SK-N-SH (cell line): ENCODE measurements around the gene SCGB1C2. TPM values are rescaled to one million over a fixed set of nuclear protein-coding genes. Genes with fewer than 3 reads are reported as not detected.

Experiments
- CTCF ChIA-PET: fragments of 300-600, 350-600 bp; formaldehyde crosslinking; extraction: SDS; loops from one replicate; lab custom pipeline; 2021; lab: Yijun Ruan, JAX
- POLR2A ChIA-PET: fragments of 350-600 bp; sonication (Branson Sonifier 250); formaldehyde crosslinking; extraction: SDS; loops from one replicate; lab custom pipeline; 2020; ENCODE audit warnings: antibody characterized with exemption, inconsistent platforms; lab: Yijun Ruan, JAX
- DNase-seq: peaks from one replicate; pipeline ENCODE4 v3.0.0; 2012
- H2AFZ ChIP-seq: fragments of 200-600 bp; sonication (generic); 2 replicates; pipeline ENCODE4 v1.8.1; 2016; ENCODE audit warnings: antibody characterized with exemption, mild to moderate bottlenecking, low read depth
- H3F3A ChIP-seq: fragments of 200-600 bp; sonication (generic); replicated peaks from 2 replicates; pipeline ENCODE3; 2016; ENCODE audit warnings: antibody characterized with exemption, mild to moderate bottlenecking; ENCODE audit not compliant: insufficient read depth
- H3K27ac ChIP-seq, 2 experiments: fragments of 200-500 bp in 1 of 2; fragments of 200-600 bp in 1 of 2; sonication (Bioruptor generic) in 1 of 2; sonication (generic), shearing (Covaris generic) in 1 of 2; 2 replicates each; pipeline versions ENCODE4 v1.5.1 to v1.6.1; 2014 to 2016; ENCODE audit warnings: low read depth in 2 of 2, inconsistent platforms in 1 of 2, low read length in 1 of 2, mild to moderate bottlenecking in 1 of 2, mixed read lengths in 1 of 2
- H3K27me3 ChIP-seq: fragments of 200-600 bp; sonication (generic), shearing (Covaris generic); 2 replicates; pipeline ENCODE4 v1.6.1; 2016; ENCODE audit warnings: mixed run types; ENCODE audit not compliant: insufficient read depth
- H3K36me3 ChIP-seq, 2 experiments: fragments of 200-500 bp in 1 of 2; fragments of 200-600 bp in 1 of 2; sonication (Bioruptor generic) in 1 of 2; sonication (generic) in 1 of 2; replicated peaks in 1 of 2; 2 replicates each; pipeline versions ENCODE3 to v1.5.1; 2014 to 2016; ENCODE audit warnings: low read length in 1 of 2, mild to moderate bottlenecking in 1 of 2; ENCODE audit not compliant: insufficient read depth in 2 of 2, control insufficient read depth in 1 of 2
- H3K4me1 ChIP-seq, 2 experiments: fragments of 200-500 bp in 1 of 2; fragments of 200-600 bp in 1 of 2; sonication (Bioruptor generic) in 1 of 2; sonication (generic), shearing (Covaris generic) in 1 of 2; 2 replicates each; pipeline versions ENCODE4 v1.5.1 to v1.6.1; 2014 to 2016; ENCODE audit warnings: low read depth in 1 of 2, low read length in 1 of 2, mixed run types in 1 of 2; ENCODE audit not compliant: insufficient read depth in 2 of 2, control insufficient read depth in 1 of 2
- H3K4me2 ChIP-seq: fragments of 200-600 bp; sonication (generic), shearing (Covaris generic); 2 replicates; pipeline ENCODE4 v1.6.1; 2017; ENCODE audit warnings: mixed run types
- H3K4me3 ChIP-seq, 2 experiments: fragments of 200-500 bp in 1 of 2; fragments of 200-600 bp in 1 of 2; sonication (Bioruptor generic) in 1 of 2; sonication (generic), shearing (Covaris generic) in 1 of 2; 2 replicates each; pipeline versions ENCODE4 v1.5.1 to v1.8.1; 2014 to 2016; ENCODE audit warnings: low read depth in 2 of 2, inconsistent platforms in 1 of 2, low read length in 1 of 2, mild to moderate bottlenecking in 1 of 2, mixed read lengths in 1 of 2, moderate library complexity in 1 of 2
- H3K79me2 ChIP-seq: fragments of 200-600 bp; sonication (generic); 2 replicates; pipeline ENCODE4 v1.8.1; 2017; ENCODE audit warnings: mild to moderate bottlenecking; ENCODE audit not compliant: insufficient read depth
- H3K9ac ChIP-seq: fragments of 200-600 bp; sonication (generic); 2 replicates; pipeline ENCODE4 v1.6.1; 2017; ENCODE audit warnings: mixed run types
- H3K9me2 ChIP-seq: fragments of 200-600 bp; sonication (generic); 2 replicates; pipeline ENCODE4 v1.6.1; 2017; ENCODE audit warnings: mixed run types
- H3K9me3 ChIP-seq: fragments of 200-600 bp; sonication (generic); 2 replicates; pipeline ENCODE4 v1.6.1; 2017; ENCODE audit warnings: mixed run types, mild to moderate bottlenecking, moderate library complexity
- H4K20me1 ChIP-seq: fragments of 200-600 bp; sonication (generic); 2 replicates; pipeline ENCODE4 v1.6.1; 2017; ENCODE audit warnings: mild to moderate bottlenecking, mixed run types; ENCODE audit not compliant: insufficient read depth
- ELF1 ChIP-seq: IDR thresholded peaks from 2 replicates; pipeline ENCODE4 v1.4.0; 2012
- EP300 ChIP-seq, 2 experiments: IDR thresholded peaks; 2 replicates each; pipeline versions ENCODE4 v1.4.0 to v1.6.1; 2012; ENCODE audit warnings: borderline replicate concordance in 1 of 2, low read depth in 1 of 2, low read length in 1 of 2
- EZH2phosphoT487 ChIP-seq: fragments of 200-600 bp; sonication (generic); IDR thresholded peaks from 2 replicates; pipeline ENCODE4 v1.6.1; 2017; ENCODE audit warnings: low read depth, mixed run types, mild to moderate bottlenecking, antibody characterized with exemption, moderate library complexity, borderline replicate concordance
- FOXJ3 ChIP-seq: sonication (generic); formaldehyde crosslinking; IDR thresholded peaks from 2 replicates; pipeline ENCODE4 v1.5.1; 2020; ENCODE audit warnings: mild to moderate bottlenecking, missing genetic modification reagents
- GABPA ChIP-seq: IDR thresholded peaks from 2 replicates; pipeline ENCODE4 v1.4.0; 2012; ENCODE audit warnings: low read depth, mild to moderate bottlenecking
- IRF3 ChIP-seq: fragments of 150-350 bp; IDR thresholded peaks from 2 replicates; pipeline ENCODE4 v1.6.1; 2016; ENCODE audit warnings: mild to moderate bottlenecking, low read depth, low read length
- JUND ChIP-seq: IDR thresholded peaks from 2 replicates; pipeline ENCODE4 v1.4.0; 2012
- MAX ChIP-seq: IDR thresholded peaks from 2 replicates; pipeline ENCODE4 v1.4.0; 2012; ENCODE audit warnings: low read depth
- MEF2A ChIP-seq: IDR thresholded peaks from 2 replicates; pipeline ENCODE4 v1.4.0; 2012; ENCODE audit warnings: low read depth, borderline replicate concordance
- MXI1 ChIP-seq: IDR thresholded peaks from 2 replicates; pipeline ENCODE4 v1.6.1; 2012; ENCODE audit warnings: mild to moderate bottlenecking, low read depth, low read length, improper control_type of control experiment
- POLR2AphosphoS5 ChIP-seq: IDR thresholded peaks from 2 replicates; pipeline ENCODE4 v1.6.1; 2012; ENCODE audit warnings: low read depth, low read length
- RFX5 ChIP-seq: IDR thresholded peaks from 2 replicates; pipeline ENCODE4 v1.6.1; 2012; ENCODE audit warnings: mild to moderate bottlenecking, improper control_type of control experiment, low read length
- RXRA ChIP-seq: IDR thresholded peaks from 2 replicates; pipeline ENCODE4 v1.4.0; 2012; ENCODE audit warnings: low read depth, mild to moderate bottlenecking, borderline replicate concordance
- SMC3 ChIP-seq: IDR thresholded peaks from 2 replicates; pipeline ENCODE4 v1.6.1; 2012; ENCODE audit warnings: low read depth, low read length, improper control_type of control experiment
- TAF1 ChIP-seq: IDR thresholded peaks from 2 replicates; pipeline ENCODE4 v1.6.1; 2012; ENCODE audit warnings: low read depth, mild to moderate bottlenecking, low read length, moderate library complexity, borderline replicate concordance
- TCF12 ChIP-seq: IDR thresholded peaks from 2 replicates; pipeline ENCODE4 v1.4.0; 2012
- TEAD4 ChIP-seq: IDR thresholded peaks from 2 replicates; pipeline ENCODE4 v1.4.0; 2012; ENCODE audit warnings: mild to moderate bottlenecking, borderline replicate concordance; ENCODE audit not compliant: insufficient read depth
- USF2 ChIP-seq: fragments of 150-350 bp; IDR thresholded peaks from 2 replicates; pipeline ENCODE4 v1.6.1; 2017; ENCODE audit warnings: antibody characterized with exemption, low read length, low read depth, borderline replicate concordance
- YY1 ChIP-seq: IDR thresholded peaks from 2 replicates; pipeline ENCODE4 v1.4.0; 2012; ENCODE audit warnings: low read depth, mild to moderate bottlenecking
- ZBTB33 ChIP-seq: IDR thresholded peaks from 2 replicates; pipeline ENCODE4 v1.4.0; 2012; ENCODE audit warnings: low read depth, borderline replicate concordance
- WGBS: methylation state at CpG from one replicate; pipeline ENCODE4 v1.1.6; 2017; ENCODE audit warnings: low lambda C conversion rate; 5-methylcytosine and 5-hydroxymethylcytosine counted together
- polyA plus RNA-seq, 3 experiments: library from polyadenylated mRNA; depleted of rRNA; stranded (reverse); fragments of >200 nt; gene quantifications; 2 replicates each; pipeline ENCODE4 v1.2.3, GENCODE V29; 2012

Gene SCGB1C2
- polyA plus RNA-seq, 1 of the 3 experiments (the other 2 are of a cell fraction): not detected

- no peak for DNase-seq
- H3K9me2 ChIP-seq: no peaks in the 10 kb centered on the region
- no peaks in the 10 kb centered on the region for H3F3A ChIP-seq
- POLR2A ChIA-PET: no interaction called here
- peaks cover 0 to 56% of the 10 kb centered on the region in 2 experiments; a peak in 2 of 4 replicates for H3K4me1 ChIP-seq
- H3K9me3 ChIP-seq: no peaks in the 10 kb centered on the region
- H4K20me1 ChIP-seq: no peaks in the 10 kb centered on the region
- no peak overlapping the region for H3K4me2 ChIP-seq
- no peak for TF ChIP-seq IRF3
- no peak for TF ChIP-seq TEAD4
- no peak for TF ChIP-seq TAF1
- no peak for TF ChIP-seq EZH2phosphoT487
- no peak for TF ChIP-seq JUND
- no peak for TF ChIP-seq GABPA
- TF ChIP-seq SMC3: no peak
- TF ChIP-seq EP300 (IDR thresholded peaks at IDR 0.05; ENCODE audit: borderline replicate concordance in 1 of 2, low read depth in 1 of 2, low read length in 1 of 2): no peak
- TF ChIP-seq YY1: no peak
- no peak for TF ChIP-seq RFX5
- no peak for TF ChIP-seq USF2
- TF ChIP-seq FOXJ3: no peak
- no peak for TF ChIP-seq POLR2AphosphoS5
- no peak for TF ChIP-seq MAX
- TF ChIP-seq, all 33 proteins: peak for 0
- H3K4me3 ChIP-seq: no peak overlapping the region
- 50% methylated on average over 3 of the region's 3 CpGs for WGBS
- no peak overlapping the region for H3K9ac ChIP-seq
- no peaks in the 10 kb centered on the region for H3K36me3 ChIP-seq
- CTCF ChIA-PET: interaction anchor here (5.1 to 6.5 kb wide), 2 partner anchors 12 to 132 kb away, joined by 38 to 44 read pairs; no protein-coding TSS in a partner anchor
- H3K27me3 ChIP-seq: peaks cover 37% of the 10 kb centered on the region
- H2AFZ ChIP-seq: no peak overlapping the region
- H3K79me2 ChIP-seq: no peaks in the 10 kb centered on the region
- no peak overlapping the region; a peak in 1 of 4 replicates for H3K27ac ChIP-seq
Measured at GRCh38 chr17:177155-177554, 39.8 kb downstream of the SCGB1C2 start.

- peak overlapping the region in 1 of 2 experiments; percentile 94; a peak in 2 of 4 replicates for H3K27ac ChIP-seq
- no peak overlapping the region for H3K4me3 ChIP-seq
- TF ChIP-seq IRF3 (no peak), TAF1 (no peak), FOXJ3 (no peak), TCF12 (no peak), ELF1 (no peak), RXRA (no peak), MEF2A (no peak), MXI1 (no peak), GABPA (no peak), JUND (no peak), RFX5 (no peak), ZBTB33 (no peak), TEAD4 (no peak), EZH2phosphoT487 (no peak)
- H3K9me2 ChIP-seq: no peaks in the 10 kb centered on the region
- H4K20me1 ChIP-seq: no peaks in the 10 kb centered on the region
- H3K9me3 ChIP-seq: no peaks in the 10 kb centered on the region
- no peaks in the 10 kb centered on the region for H3K36me3 ChIP-seq
- H3K27me3 ChIP-seq: peaks cover 43% of the 10 kb centered on the region
- H3K79me2 ChIP-seq: no peaks in the 10 kb centered on the region
- H3K9ac ChIP-seq: no peak overlapping the region
- DNase-seq: no peak
- ChIA-PET POLR2A (no interaction called here), CTCF (interaction anchor here (6.5 kb wide), 1 partner anchor 131 kb away, joined by 38 read pairs; no protein-coding TSS in a partner anchor)
- H3K4me1 ChIP-seq: peaks cover 0 to 54% of the 10 kb centered on the region in 2 experiments; a peak in 2 of 4 replicates
- no peak overlapping the region for H2AFZ ChIP-seq
- H3K4me2 ChIP-seq: no peak overlapping the region
- 59% methylated on average over 5 of the region's 6 CpGs for WGBS
- H3F3A ChIP-seq: no peaks in the 10 kb centered on the region
Measured at GRCh38 chr17:177762-178161, 40.4 kb downstream of the SCGB1C2 start.
